Neuronal stem cell (in vitro differentiated cells): Measurements from ENCODE around the gene PPM1M.

ENCODE experiments used
- DNase-seq: peaks from one replicate; pipeline ENCODE4 v3.0.0-alpha.2; 2013; ENCODE audit warnings: low spot score
- H2AFZ ChIP-seq: one replicate; pipeline ENCODE4 v1.6.1; 2013; ENCODE audit warnings: mild to moderate bottlenecking, low read length, inconsistent platforms
- H2AK5ac ChIP-seq: 2 replicates; pipeline ENCODE4 v1.6.1; 2013; ENCODE audit warnings: low read depth, mild to moderate bottlenecking, inconsistent platforms, low read length, moderate library complexity, mixed read lengths
- H2BK120ac ChIP-seq: 2 replicates; pipeline ENCODE4 v1.6.1; 2013; ENCODE audit warnings: low read depth, mild to moderate bottlenecking, inconsistent platforms, low read length, moderate library complexity, mixed read lengths
- H2BK12ac ChIP-seq: one replicate; pipeline ENCODE4 v1.6.1; 2013; ENCODE audit warnings: low read length, inconsistent platforms
- H2BK15ac ChIP-seq: 2 replicates; pipeline ENCODE4 v1.6.1; 2013; ENCODE audit warnings: mild to moderate bottlenecking, low read length, inconsistent platforms, mixed read lengths
- H2BK5ac ChIP-seq: one replicate; pipeline ENCODE4 v1.6.1; 2013; ENCODE audit warnings: inconsistent platforms, mild to moderate bottlenecking, low read length, moderate library complexity
- H3K14ac ChIP-seq: one replicate; pipeline ENCODE4 v1.6.1; 2013; ENCODE audit warnings: low read length, inconsistent platforms
- H3K18ac ChIP-seq: 2 replicates; pipeline ENCODE4 v1.6.1; 2013; ENCODE audit warnings: low read length, inconsistent platforms
- H3K23ac ChIP-seq: 2 replicates; pipeline ENCODE4 v1.6.1; 2013; ENCODE audit warnings: low read depth, mild to moderate bottlenecking, mixed read lengths, low read length, inconsistent platforms; ENCODE audit not compliant: poor library complexity
- H3K27ac ChIP-seq: replicated peaks from 3 replicates; pipeline ENCODE4 v1.5.1; 2013; ENCODE audit warnings: low read length, inconsistent platforms
- H3K27me3 ChIP-seq, 3 experiments: 2 replicates each; pipeline ENCODE4 v1.6.1; 2013; ENCODE audit warnings: low read length in 3 of 3, mild to moderate bottlenecking in 2 of 3, inconsistent platforms in 1 of 3, low read depth in 1 of 3, mixed read lengths in 1 of 3, moderate library complexity in 1 of 3; ENCODE audit not compliant: control insufficient read depth in 3 of 3, insufficient read depth in 3 of 3
- H3K36me3 ChIP-seq, 2 donors: replicated peaks in 1 of 2; 2 replicates each; pipeline ENCODE4 v1.6.1; 2013; ENCODE audit warnings: low read length in 2 of 2; ENCODE audit not compliant: control insufficient read depth in 2 of 2, insufficient read depth in 2 of 2
- H3K4ac ChIP-seq: 2 replicates; pipeline ENCODE4 v1.6.1; 2013; ENCODE audit warnings: inconsistent platforms, mild to moderate bottlenecking, low read length, moderate library complexity
- H3K4me1 ChIP-seq, 2 donors: 1 replicate in 1 of 2; 2 replicates in 1 of 2; pipeline ENCODE4 v1.6.1; 2013; ENCODE audit warnings: low read length in 2 of 2, low read depth in 1 of 2; ENCODE audit not compliant: control insufficient read depth in 2 of 2, insufficient read depth in 1 of 2
- H3K4me2 ChIP-seq: one replicate; pipeline ENCODE4 v1.6.1; 2013; ENCODE audit warnings: mild to moderate bottlenecking, low read length, inconsistent platforms; ENCODE audit not compliant: insufficient read depth, poor library complexity, severe bottlenecking
- H3K4me3 ChIP-seq, 2 donors: 2 replicates each; pipeline ENCODE4 v1.5.1; 2013; ENCODE audit warnings: low read length in 2 of 2, mild to moderate bottlenecking in 2 of 2, inconsistent platforms in 1 of 2, moderate library complexity in 1 of 2
- H3K79me1 ChIP-seq: one replicate; pipeline ENCODE4 v1.6.1; 2013; ENCODE audit warnings: low read depth, mild to moderate bottlenecking, inconsistent platforms, low read length, moderate library complexity
- H3K9ac ChIP-seq: one replicate; pipeline ENCODE4 v1.6.1; 2013; ENCODE audit warnings: mild to moderate bottlenecking, low read depth, low read length, inconsistent platforms; ENCODE audit not compliant: poor library complexity
- H3K9me3 ChIP-seq, 2 donors: replicated peaks in 1 of 2; 2 replicates each; pipeline versions ENCODE3 to v1.6.1; 2013; ENCODE audit warnings: low read length in 2 of 2, mild to moderate bottlenecking in 2 of 2, inconsistent platforms in 1 of 2, low read depth in 1 of 2, mixed read lengths in 1 of 2, moderate library complexity in 1 of 2; ENCODE audit not compliant: control insufficient read depth in 2 of 2, insufficient read depth in 1 of 2
- H4K8ac ChIP-seq: one replicate; pipeline ENCODE4 v1.6.1; 2013; ENCODE audit warnings: low read depth, mild to moderate bottlenecking, inconsistent platforms, low read length, moderate library complexity
- H4K91ac ChIP-seq: one replicate; pipeline ENCODE4 v1.6.1; 2013; ENCODE audit warnings: low read length, low read depth, mild to moderate bottlenecking, inconsistent platforms; ENCODE audit not compliant: poor library complexity
- WGBS, 2 donors: extraction: QIAGEN DNeasy Blood & Tissue Kit; methylation state at CpG; one replicate each; pipeline ENCODE4 v1.1.7; 2013; ENCODE audit warnings: missing lambda C conversion rate in 2 of 2, mixed read lengths in 1 of 2; ENCODE audit not compliant: insufficient read length in 2 of 2, insufficient replicate concordance in 1 of 2; ENCODE audit errors: extremely low coverage in 2 of 2; 5-methylcytosine and 5-hydroxymethylcytosine counted together

Gene PPM1M

DNA sequence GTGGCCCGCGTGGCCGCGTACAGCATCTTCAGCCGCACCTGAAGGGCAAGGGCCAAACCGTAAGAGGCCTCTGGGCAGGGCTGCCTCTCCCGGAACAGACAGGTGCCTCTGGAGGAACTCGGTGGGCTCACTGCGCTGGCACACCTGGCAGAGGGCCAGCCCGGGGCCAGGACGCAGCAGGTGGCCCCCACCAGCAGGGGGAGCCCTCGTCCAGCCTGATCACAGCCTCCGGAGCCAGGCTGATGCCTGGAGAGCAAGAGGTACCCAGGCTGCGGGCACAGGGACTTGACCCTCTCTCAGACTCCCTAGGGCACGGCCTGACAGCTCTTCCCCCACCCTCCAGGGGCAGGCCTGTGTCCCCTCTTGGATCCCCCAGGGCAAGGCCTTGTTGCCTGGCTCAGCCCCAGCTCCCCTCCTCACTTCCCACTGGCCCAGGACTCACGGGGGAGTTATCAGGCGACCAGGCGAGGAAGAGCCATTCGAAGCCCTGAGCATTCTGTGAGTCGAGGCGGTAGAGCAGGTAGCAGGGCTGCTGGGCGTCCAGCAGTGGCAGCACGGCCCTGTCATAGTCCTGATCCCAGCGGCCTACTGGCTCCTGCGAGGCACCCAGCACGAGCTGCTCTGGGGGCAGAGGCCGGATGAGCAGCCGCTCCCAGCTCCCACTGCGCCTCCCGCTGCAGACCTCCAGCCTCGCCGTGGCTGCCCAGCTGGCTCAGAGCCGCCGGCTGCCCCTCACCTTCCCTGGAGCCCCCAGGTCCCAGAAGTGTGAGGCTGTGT is 13.9 kb upstream of the PPM1M start:
- Histone ChIP-seq H2BK5ac (peak overlapping the region; percentile 20), H2BK12ac (peak overlapping the region; percentile 50), H3K9ac (peak overlapping the region; percentile 39), H3K18ac (no peak overlapping the region), H4K91ac (no peak overlapping the region), H3K79me1 (no peaks in the 10 kb centered on the region), H3K36me3 (peaks cover 14 to 44% of the 10 kb centered on the region in 2 donors), H3K27me3 (no peaks in the 10 kb centered on the region), H3K23ac (no peak overlapping the region), H3K4ac (no peak overlapping the region), H2BK15ac (no peak overlapping the region), H2AK5ac (peak overlapping the region; percentile 77), H3K9me3 (no peaks in the 10 kb centered on the region), H2BK120ac (no peak overlapping the region), H4K8ac (no peak overlapping the region), H3K14ac (peak overlapping the region; percentile 47), H3K27ac (no peak overlapping the region), H3K4me2 (no peak overlapping the region), H3K4me3 (no peak overlapping the region), H3K4me1 (no peaks in the 10 kb centered on the region), H2AFZ (no peak overlapping the region)
- WGBS, 2 donors = no CpG with 5 or more reads among the region's 34 CpGs
- peak; percentile 46 for DNase-seq

DNA sequence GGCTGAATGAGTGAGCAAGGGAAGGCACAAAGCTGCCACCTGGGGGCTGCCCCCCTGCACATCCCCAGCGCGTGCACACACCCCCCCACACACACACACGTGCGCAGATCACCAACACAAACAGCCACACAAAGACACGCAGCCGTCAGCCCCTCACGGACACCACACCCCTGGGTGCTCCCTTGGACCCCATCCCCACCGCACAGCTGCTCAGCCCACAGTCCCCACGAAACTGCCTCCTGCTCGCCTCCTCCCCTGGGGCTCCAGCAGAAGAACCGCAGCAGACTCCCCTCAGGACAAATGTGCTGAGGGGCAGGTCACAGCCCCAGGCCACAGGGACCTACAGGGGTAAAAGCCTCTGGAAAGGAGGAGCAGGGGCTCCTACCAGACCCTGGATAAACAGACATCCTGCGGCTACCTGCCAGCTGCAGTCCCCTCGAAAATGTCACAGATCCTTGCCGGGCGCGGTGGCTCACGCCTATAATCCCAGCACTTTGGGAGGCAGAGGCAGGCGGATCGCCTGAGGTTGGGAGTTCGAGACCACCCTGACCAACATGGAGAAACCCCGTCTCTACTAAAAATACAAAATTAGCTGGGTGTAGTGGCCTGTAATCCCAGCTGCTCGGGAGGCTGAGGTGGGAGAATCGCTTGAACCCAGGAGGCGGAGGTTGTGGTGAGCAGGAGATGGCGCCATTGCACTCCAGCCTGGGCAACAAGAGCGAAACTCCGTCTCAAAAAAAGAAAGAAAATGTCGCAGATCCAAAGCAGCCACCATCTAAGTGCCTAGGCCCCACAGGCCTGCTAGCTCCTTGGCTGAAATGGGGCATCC is 13.1 kb upstream of the PPM1M start:
- Histone ChIP-seq H3K9me3 (no peaks in the 10 kb centered on the region), H3K23ac (no peak overlapping the region), H3K4ac (no peak overlapping the region), H2BK120ac (no peak overlapping the region), H2AFZ (no peak overlapping the region), H3K18ac (no peak overlapping the region), H3K4me2 (no peak overlapping the region), H3K27ac (no peak overlapping the region), H3K9ac (no peak overlapping the region), H4K91ac (no peak overlapping the region), H3K36me3 (peaks cover 14 to 43% of the 10 kb centered on the region in 2 donors), H3K14ac (no peak overlapping the region), H4K8ac (no peak overlapping the region), H2BK15ac (peak overlapping the region; percentile 5), H3K27me3 (no peaks in the 10 kb centered on the region), H2BK5ac (peak overlapping the region; percentile 2), H3K4me1 (peaks cover 4 to 5% of the 10 kb centered on the region in 2 donors), H2AK5ac (peak overlapping the region; percentile 24), H3K79me1 (no peaks in the 10 kb centered on the region), H3K4me3 (no peak overlapping the region), H2BK12ac (peak overlapping the region; percentile 50)
- no CpG with 5 or more reads among the region's 28 CpGs for WGBS, 2 donors
- DNase-seq = no peak

DNA sequence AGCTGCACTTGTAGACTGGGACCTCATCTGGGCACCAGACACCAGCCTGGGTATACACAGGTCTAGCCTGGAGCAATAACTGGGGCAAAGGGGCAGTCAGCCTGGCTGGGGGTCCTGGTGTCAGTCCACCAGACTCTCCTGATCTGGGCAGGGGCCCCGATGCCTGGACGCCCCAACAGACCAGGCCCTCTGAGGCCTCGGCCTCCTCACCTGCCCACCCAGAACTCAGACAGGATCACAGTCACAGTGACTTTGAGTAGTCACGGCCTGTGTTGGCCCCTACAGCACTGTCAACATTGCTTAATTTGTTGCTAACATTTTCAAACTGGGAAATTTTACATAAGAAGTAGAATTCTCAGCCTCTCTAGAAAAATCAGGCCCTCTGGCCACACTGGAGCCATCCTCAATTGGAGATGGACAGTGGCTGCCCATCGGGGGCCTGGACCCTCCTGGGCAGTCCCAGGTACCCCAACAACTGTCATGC is 12.4 kb upstream of the PPM1M start:
- peak overlapping the region; percentile 24 for H2AK5ac ChIP-seq

DNA sequence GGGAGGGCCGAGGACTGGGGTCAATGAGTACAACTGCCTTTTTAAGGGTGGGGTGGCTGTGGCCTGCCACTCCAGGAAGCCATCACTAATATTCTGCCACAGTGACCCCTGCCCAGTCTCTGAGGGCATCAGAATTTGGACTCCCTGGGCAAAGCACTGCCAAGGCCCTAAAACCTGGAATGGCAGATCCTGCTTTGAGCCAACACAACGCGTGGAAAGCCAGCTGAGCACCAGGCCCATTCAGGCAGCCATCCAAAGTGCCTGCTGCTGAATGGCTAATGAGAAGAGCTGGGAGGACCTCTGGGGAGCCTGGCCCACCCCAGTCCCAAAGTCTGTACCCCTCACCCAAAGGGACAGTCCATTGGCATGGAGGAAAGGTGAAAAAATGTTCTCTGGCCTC is 11.6 kb upstream of the PPM1M start:
- no peak overlapping the region for H2BK15ac ChIP-seq
- H3K36me3 ChIP-seq = peaks cover 14 to 37% of the 10 kb centered on the region in 2 donors
- no peak for DNase-seq
- H2AFZ ChIP-seq = no peak overlapping the region
- no peak overlapping the region for H3K14ac ChIP-seq
- no peaks in the 10 kb centered on the region for H3K79me1 ChIP-seq
- H3K4me2 ChIP-seq = no peak overlapping the region
- H3K4me1 ChIP-seq = peaks cover 15 to 16% of the 10 kb centered on the region in 2 donors
- H3K18ac ChIP-seq = no peak overlapping the region
- H3K4me3 ChIP-seq = no peak overlapping the region
- H2BK12ac ChIP-seq = no peak overlapping the region
- no CpG with 5 or more reads among the region's 3 CpGs for WGBS, 2 donors
- H3K23ac ChIP-seq = no peak overlapping the region
- no peak overlapping the region for H3K4ac ChIP-seq
- H4K8ac ChIP-seq = no peak overlapping the region
- H3K27me3 ChIP-seq = no peaks in the 10 kb centered on the region
- H2AK5ac ChIP-seq = no peak overlapping the region
- no peak overlapping the region for H3K9ac ChIP-seq
- no peak overlapping the region for H3K27ac ChIP-seq
- H2BK120ac ChIP-seq = no peak overlapping the region
- no peak overlapping the region for H4K91ac ChIP-seq
- peak overlapping the region; percentile 32 for H2BK5ac ChIP-seq
- H3K9me3 ChIP-seq = no peaks in the 10 kb centered on the region

More for the DNA sequence above, 12.4 kb upstream of the PPM1M start:
- Histone ChIP-seq H4K8ac (no peak overlapping the region), H3K14ac (no peak overlapping the region), H3K4me2 (no peak overlapping the region), H3K18ac (no peak overlapping the region), H3K27ac (no peak overlapping the region), H3K36me3 (peaks cover 14 to 41% of the 10 kb centered on the region in 2 donors), H2BK5ac (peak overlapping the region; percentile 66), H3K79me1 (no peaks in the 10 kb centered on the region), H3K23ac (no peak overlapping the region), H4K91ac (no peak overlapping the region), H3K4me3 (no peak overlapping the region), H3K4me1 (peaks cover 11% of the 10 kb centered on the region in 2 donors), H2AFZ (no peak overlapping the region), H2BK120ac (no peak overlapping the region), H3K9ac (no peak overlapping the region), H3K9me3 (no peaks in the 10 kb centered on the region), H3K4ac (no peak overlapping the region), H3K27me3 (no peaks in the 10 kb centered on the region), H2BK12ac (no peak overlapping the region), H2BK15ac (peak overlapping the region; percentile 5)
- DNase-seq = no peak
- no CpG with 5 or more reads among the region's 5 CpGs for WGBS, 2 donors
